ENCODE data around the gene POTEB2. TPM values are rescaled to one million over a fixed set of nuclear protein-coding genes. Genes with fewer than 3 reads are reported as not detected.
"Not testable (repeated sequence)": the region's sequence is repeated elsewhere in the genome, so short reads cannot be mapped to it uniquely, and the experiment has no call there.

The POTEB2 gene
- total RNA-seq (2022): not detected in 2 replicates
- not detected for Bru-seq, nascent RNA
- BruChase-seq, experiment 1, labeled RNA remaining after a 6-hour chase: percentile 3 among the genes with signal in this experiment
- not detected for BruChase-seq, experiment 2, labeled RNA remaining after a 2-hour chase
- long read RNA-seq: 0 reads

DNA sequence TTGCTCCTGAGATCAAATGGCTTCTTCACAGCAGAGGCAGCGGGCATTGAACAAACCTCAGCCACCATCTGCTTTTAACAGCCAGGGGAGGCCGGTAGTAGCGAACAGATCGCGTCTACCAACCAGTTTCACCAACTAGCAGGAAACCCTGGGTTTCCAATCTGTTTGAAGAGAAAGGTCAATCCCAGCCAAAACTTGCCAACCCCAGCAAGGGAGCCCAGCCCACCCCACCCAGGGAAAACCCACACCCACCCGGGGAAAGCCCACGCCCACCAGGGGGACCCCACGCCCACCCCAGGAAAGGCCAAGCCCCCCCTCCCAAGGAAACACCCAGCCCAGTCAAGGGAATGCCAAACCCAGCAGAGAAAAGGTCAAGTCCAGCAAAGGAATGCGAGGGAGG lies at the start of gene POTEB2:
Gene POTEB2 (minus strand): TSS at position 101 of the 400 bp plus-strand sequence. CDS start 33 bp downstream, at position 68.
- H3K4me3 Mint-ChIP-seq (ENCODE audit: unreplicated experiment); BruUV-seq (replicated peaks); intact Hi-C loops (cut with micrococcal nuclease); H3K9me3 Mint-ChIP-seq (ENCODE audit: unreplicated experiment); DNase-seq (ENCODE audit: unreplicated experiment); H3K27ac Mint-ChIP-seq (ENCODE audit: low read depth, unreplicated experiment); H3K4me1 Mint-ChIP-seq (ENCODE audit: insufficient read depth, unreplicated experiment); POLR2A ChIA-PET; H3K27me3 Mint-ChIP-seq (ENCODE audit: insufficient read depth, unreplicated experiment); CTCF ChIA-PET; H3K36me3 Mint-ChIP-seq (ENCODE audit: insufficient read depth, unreplicated experiment): not testable (repeated sequence)

- H3K4me1 Mint-ChIP-seq (ENCODE audit: insufficient read depth, unreplicated experiment); intact Hi-C loops (cut with micrococcal nuclease); H3K27ac Mint-ChIP-seq (ENCODE audit: low read depth, unreplicated experiment); DNase-seq (ENCODE audit: unreplicated experiment); H3K27me3 Mint-ChIP-seq (ENCODE audit: insufficient read depth, unreplicated experiment); H3K9me3 Mint-ChIP-seq (ENCODE audit: unreplicated experiment); BruUV-seq (replicated peaks); H3K4me3 Mint-ChIP-seq (ENCODE audit: unreplicated experiment); POLR2A ChIA-PET; CTCF ChIA-PET; H3K36me3 Mint-ChIP-seq (ENCODE audit: insufficient read depth, unreplicated experiment): not testable (repeated sequence)
These were observed 13.8 kb upstream of the POTEB2 start for GRCh38 chr15:20879916-20880315.

DNA sequence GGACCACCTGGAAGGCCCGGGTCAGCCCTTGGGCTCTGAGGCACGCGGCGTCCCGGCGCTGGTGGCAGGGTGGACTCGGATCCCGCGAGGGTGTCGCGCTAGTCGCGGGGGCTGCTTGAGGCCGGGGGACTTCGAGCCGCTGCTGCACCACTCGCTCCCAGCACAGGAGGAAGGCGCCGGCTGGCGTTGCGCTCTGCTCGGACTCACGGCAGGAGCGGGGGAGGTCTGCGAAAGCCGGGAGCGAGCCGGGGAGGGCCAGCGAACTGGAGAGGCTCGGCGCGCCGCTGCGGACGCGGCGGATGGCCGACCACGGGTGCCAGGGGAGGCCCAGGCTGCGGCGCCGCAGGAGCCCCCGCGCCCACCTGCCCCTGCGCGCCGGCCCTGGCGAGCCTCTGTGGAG lies 12.3 kb upstream of the POTEB2 start:
- H3K4me1 Mint-ChIP-seq (ENCODE audit: insufficient read depth, unreplicated experiment); DNase-seq (ENCODE audit: unreplicated experiment); H3K36me3 Mint-ChIP-seq (ENCODE audit: insufficient read depth, unreplicated experiment); intact Hi-C loops (cut with micrococcal nuclease); H3K9me3 Mint-ChIP-seq (ENCODE audit: unreplicated experiment); H3K27me3 Mint-ChIP-seq (ENCODE audit: insufficient read depth, unreplicated experiment); CTCF ChIA-PET; H3K4me3 Mint-ChIP-seq (ENCODE audit: unreplicated experiment); H3K27ac Mint-ChIP-seq (ENCODE audit: low read depth, unreplicated experiment); POLR2A ChIA-PET; BruUV-seq (replicated peaks): not testable (repeated sequence)

DNA sequence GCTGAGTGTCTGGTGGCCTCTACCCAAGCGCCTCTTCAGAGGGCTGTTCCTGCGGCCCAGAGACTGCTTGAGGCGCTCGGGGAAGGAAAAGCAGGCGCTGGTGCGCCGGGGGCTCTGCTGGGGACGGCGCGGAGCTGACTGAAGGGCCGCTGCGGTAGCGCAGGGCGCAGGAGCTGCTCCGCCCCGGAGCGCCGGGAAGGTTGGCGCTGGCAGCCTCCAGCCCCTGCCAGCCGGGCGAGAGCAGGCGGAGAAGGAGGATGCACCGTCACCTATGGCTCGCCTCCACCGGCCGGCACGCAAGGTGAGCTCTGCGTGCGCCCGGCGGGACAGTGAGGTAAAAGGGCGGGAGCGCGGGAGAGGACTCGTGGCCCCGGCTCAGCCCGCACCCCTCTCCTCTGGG lies 11.7 kb upstream of the POTEB2 start:
- H3K27me3 Mint-ChIP-seq (ENCODE audit: insufficient read depth, unreplicated experiment); H3K36me3 Mint-ChIP-seq (ENCODE audit: insufficient read depth, unreplicated experiment); H3K27ac Mint-ChIP-seq (ENCODE audit: low read depth, unreplicated experiment); H3K9me3 Mint-ChIP-seq (ENCODE audit: unreplicated experiment); BruUV-seq (replicated peaks); DNase-seq (ENCODE audit: unreplicated experiment); POLR2A ChIA-PET; CTCF ChIA-PET; H3K4me3 Mint-ChIP-seq (ENCODE audit: unreplicated experiment); intact Hi-C loops (cut with micrococcal nuclease); H3K4me1 Mint-ChIP-seq (ENCODE audit: insufficient read depth, unreplicated experiment): not testable (repeated sequence)

Small RNAs within 50 kb of the gene (microRNA-seq; reads per million reads assigned to microRNA genes)
- not detected for gene MIR3118-2
